ENCODE results near the gene HDAC6.

DNA sequence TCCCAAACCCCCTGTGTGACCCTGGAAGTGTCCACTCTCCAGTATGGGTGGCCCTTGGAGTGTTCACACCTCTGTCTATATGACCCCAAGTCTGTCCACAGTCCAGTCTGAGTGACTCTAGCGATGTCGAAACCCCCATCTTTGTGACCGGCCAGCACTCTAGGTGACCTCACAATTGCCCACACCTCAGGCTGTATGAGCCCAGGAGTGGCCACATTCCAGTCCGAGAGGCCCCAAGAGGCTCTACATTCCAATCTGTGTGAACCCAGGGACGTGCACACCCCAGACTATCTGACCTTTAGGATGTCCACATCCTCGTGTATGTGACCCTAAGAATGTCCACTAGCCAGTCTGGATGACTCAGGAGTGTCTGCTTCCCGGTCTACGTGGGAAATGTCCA is 47.6 kb upstream of the HDAC6 start:
- TF ChIP-seq, protein P1, sequence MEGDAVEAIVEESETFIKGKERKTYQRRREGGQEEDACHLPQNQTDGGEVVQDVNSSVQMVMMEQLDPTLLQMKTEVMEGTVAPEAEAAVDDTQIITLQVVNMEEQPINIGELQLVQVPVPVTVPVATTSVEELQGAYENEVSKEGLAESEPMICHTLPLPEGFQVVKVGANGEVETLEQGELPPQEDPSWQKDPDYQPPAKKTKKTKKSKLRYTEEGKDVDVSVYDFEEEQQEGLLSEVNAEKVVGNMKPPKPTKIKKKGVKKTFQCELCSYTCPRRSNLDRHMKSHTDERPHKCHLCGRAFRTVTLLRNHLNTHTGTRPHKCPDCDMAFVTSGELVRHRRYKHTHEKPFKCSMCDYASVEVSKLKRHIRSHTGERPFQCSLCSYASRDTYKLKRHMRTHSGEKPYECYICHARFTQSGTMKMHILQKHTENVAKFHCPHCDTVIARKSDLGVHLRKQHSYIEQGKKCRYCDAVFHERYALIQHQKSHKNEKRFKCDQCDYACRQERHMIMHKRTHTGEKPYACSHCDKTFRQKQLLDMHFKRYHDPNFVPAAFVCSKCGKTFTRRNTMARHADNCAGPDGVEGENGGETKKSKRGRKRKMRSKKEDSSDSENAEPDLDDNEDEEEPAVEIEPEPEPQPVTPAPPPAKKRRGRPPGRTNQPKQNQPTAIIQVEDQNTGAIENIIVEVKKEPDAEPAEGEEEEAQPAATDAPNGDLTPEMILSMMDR (IDR thresholded peaks at IDR 0.05) = no peak
- TF ChIP-seq POLR2A (IDR thresholded peaks at IDR 0.05) (no peak), EP300 (IDR thresholded peaks at IDR 0.05) (no peak), POLR2AphosphoS5 (IDR thresholded peaks at IDR 0.05) (no peak)

All from suprapubic skin (tissue), 4 donors.